ENCODE data around the gene OR10A3.
"Not testable (repeated sequence)": the region's sequence is repeated elsewhere in the genome, so short reads cannot be mapped to it uniquely, and the experiment has no call there.

OR10A3 gene, protein sequence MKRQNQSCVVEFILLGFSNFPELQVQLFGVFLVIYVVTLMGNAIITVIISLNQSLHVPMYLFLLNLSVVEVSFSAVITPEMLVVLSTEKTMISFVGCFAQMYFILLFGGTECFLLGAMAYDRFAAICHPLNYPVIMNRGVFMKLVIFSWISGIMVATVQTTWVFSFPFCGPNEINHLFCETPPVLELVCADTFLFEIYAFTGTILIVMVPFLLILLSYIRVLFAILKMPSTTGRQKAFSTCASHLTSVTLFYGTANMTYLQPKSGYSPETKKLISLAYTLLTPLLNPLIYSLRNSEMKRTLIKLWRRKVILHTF

DNA sequence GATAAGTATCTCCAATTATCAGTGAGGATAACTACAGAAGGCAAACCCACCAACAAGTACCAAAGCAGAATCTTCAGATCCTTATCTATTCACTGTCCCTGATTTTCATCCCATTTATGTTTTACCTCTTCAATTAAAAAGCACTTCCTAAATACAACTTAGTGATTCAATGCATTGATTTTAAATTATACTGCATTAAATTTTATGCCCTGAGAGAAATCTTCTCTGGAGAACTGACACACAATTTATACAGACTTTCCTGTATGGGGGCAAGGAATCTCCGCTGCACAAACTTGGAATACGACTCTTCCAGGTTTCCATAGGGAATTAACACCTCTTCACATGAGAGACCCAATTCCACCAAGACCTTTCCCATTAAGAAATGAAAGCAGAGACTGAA is at the start of gene OR10A3:
Gene OR10A3 (minus strand): TSS at position 101 of the 400 bp plus-strand sequence. CDS start 2,188 bp downstream, outside the sequence.
- no peak for DNase-seq

DNA sequence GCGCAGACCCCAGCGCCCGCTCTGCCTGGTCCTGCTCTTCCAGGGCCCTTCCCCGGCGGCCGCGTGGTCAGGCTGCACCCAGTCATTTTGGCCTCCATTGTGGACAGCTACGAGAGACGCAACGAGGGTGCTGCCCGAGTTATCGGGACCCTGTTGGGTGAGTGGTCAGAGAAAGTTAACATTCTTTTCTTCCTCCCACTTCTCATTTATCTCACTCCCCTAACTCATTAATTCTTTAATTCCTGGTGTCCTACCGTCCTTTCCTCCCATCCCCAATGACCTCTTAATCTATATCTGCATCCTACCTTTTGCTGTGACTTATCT is 46.0 kb upstream of the OR10A3 start:
- DNase-seq, result not testable (repeated sequence)

DNA sequence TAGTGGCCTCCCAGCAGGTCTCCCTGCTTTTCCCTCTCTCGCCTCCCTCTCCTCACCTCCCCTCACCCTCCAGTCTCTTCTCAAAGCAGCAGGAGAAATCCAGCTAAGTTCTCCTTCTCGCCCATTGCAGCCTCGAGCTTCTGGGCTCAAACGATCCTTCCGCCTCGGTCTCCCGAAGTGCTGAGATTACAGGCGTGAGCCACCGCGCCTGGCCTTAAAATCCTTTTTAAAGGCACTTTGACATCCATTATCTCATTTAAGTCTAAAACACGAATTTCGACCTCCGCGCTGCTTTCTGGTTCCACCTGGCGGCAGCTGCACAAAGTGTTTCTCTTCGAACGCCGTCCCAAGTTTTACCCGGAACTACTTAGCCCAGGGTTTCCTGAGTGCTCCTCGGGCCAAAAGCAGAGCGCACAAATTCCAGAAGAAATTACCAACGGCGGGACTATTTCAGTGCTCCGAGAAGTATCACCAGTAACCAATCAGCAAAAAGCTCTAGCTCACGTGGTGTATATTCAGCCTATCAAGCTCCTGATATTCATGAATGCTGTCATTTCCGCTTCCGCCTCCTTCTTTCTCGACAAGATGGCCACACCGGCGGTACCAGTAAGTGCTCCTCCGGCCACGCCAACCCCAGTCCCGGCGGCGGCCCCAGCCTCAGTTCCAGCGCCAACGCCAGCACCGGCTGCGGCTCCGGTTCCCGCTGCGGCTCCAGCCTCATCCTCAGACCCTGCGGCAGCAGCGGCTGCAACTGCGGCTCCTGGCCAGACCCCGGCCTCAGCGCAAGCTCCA is 45.5 kb upstream of the OR10A3 start, which contains the start of gene EIF3F:
Gene EIF3F (plus strand): TSS at position 570 of the 792 bp plus-strand sequence. CDS start 16 bp downstream, at position 586.
- DNase-seq, result peak; percentile 95

DNA sequence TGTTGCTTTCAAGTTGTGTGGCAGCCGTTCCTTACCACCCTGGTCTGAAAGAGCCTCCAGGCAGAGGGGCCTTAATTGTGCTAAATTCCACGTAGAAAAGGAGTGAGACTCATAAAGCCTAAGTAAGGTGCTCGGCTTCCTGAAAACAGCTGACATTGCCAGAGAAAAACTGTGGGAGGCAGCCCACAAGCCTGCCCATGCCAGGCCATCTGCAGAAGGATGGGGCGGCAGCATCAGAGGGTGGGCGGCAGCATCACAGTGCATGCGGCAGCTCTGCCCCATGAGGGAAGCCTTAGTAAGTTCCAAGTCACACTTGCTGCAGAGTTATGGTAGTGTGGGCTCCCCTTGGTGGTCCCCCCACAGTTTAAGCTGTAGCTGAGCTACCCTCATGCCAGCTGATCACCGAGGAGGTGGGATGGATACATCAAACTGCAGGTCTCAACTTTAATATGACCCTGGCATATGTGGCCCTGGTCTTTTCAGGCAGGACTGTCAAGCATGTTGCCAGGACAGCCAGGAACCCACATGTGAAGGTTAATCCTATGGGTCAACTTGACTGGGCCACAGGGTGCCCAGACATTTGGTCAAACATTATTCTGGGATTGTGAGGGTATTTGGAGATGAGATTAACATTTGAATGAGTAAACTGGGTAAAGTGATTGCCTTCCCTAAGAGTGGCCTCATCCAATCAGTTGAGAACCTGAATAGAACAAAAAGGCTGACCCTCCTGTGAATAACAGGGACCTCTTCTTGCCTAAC is 42.5 kb upstream of the OR10A3 start:
- DNase-seq, result no peak

DNA sequence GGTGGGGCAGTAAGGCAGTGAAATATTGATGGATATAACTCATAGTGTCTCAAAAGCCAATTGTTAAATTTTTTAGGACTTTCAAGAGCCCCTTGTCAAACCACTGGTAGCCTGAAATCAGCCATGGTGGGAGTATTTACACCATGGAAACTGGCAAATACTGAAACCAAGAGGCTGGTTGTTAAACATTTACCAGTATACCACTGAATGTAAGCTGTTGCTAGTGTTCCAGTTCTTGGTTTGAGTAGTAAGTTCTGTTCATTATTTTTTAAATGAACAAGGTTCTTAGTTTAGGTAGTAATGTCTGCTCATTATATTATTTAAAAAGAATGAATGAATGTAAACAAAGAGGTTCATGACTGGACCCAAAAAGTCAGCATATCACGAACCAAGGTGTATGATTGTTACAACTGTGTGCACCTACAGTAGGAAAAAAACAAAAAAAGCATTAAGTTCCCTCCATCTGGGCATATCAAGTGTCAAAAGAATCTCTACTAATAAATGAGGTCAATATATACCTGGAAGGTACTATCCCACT is 41.1 kb upstream of the OR10A3 start:
- DNase-seq, result no peak

DNA sequence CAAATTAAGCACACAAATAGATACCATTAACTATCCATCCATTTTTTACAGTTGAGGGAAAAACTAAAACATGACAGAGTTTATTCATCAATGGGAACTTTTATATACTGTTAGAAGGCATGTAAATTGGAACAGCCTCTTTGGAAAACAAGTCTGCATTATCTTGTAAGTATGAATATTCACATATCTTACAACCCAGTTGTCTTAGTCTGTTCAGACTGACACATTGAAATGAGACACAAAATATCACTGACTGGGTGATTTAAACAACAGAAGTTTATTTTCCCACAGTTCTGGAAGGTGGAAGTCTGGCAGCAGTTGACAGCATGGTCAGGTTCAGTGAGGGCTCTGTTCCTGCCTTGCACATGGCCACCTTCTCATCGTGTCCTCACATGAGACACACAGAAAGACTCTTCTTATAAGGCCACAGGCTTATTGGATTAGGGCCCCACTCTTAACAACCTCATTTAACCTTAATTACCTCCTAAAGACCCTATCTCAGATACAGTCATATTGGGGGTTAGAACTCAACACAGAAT is 40.2 kb upstream of the OR10A3 start:
- no peak for DNase-seq

DNA sequence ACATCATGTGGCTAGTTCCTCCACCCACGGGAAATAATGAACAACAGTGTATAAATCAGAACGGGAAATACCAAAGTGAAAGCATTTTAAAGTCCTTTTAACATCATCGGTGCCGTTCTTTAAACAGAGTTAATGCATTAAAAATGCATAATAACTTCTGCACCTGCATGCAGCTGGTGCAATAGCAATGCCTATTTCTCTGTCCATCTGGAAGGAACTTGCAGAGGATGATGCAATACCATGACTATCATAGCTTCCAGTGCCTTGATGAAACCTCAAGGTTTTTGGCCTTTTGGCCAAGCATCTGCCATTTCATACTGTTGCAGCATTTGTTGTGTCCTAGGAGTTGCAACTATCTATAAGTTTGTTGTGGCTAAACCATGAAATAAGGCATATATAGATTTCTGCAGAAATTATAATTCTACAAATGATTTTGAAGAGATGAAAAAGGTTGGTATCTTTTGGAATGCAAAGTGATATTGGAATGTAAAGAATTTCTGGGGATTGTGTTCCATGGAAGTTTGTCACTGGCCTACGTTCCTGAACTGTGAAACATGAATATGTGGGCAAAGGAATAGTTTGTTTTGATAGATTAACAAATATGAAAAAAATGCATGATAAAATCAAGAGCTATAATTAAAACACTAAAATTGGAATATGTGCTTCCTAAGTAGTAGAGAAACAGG is 35.9 kb upstream of the OR10A3 start:
- no peak for DNase-seq

DNA sequence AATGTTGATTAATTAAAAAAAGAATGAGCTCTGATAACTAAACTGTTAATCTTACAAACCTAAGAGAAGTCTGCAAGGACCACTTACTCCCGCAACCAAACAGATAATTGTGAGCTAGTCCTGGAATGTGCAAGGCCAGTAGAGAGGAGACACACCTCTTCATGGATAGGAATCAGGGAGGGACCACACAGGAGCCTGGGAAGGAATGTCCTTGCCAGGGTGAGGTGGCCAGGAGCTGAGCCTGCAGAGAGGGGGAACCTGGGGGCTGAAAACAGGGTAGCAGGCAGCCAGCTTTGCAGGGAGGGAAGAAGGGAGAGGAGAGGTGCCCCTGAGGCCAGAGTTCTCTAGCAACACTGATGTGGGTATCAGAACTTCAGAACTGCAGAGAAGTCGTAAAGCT is 33.2 kb upstream of the OR10A3 start:
- no peak for DNase-seq

DNA sequence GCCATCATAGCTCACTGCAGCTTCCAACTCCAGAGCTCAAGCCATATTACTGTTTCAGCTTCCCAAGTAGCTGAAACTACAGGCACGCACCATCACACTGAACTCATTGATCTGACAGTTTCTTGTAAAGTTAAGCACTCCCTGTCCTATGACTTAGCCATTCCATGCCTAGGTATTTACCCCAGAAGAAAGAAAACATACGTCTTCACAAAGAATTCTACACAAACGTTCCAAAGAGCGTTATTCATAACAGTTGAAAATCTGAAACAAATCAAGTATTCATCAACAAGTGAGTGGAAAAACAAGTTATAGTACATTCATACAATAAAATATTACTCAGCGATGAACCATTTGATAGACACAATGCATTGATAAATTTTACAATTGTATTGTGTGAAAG is 31.5 kb upstream of the OR10A3 start:
- DNase-seq, result no peak

DNA sequence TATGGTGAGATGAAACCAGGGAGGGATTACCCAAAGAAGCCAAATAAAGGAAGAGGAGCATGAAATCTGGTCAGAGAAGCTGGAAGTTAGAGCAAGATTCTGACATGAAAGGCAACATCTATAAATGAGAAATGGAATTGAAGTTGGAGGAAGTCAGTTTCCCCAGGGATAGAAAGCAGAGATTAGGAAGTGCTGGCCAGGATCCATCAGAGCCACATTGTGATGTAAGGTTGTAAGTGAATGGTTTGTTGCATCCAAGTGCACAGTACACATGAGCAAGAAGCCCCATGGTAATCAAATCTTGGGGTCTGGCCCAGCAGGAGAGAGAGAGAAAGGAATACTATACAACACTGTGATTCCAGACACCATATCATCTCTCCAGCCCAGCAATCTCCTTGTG is 30.3 kb upstream of the OR10A3 start:
- DNase-seq, result no peak

DNA sequence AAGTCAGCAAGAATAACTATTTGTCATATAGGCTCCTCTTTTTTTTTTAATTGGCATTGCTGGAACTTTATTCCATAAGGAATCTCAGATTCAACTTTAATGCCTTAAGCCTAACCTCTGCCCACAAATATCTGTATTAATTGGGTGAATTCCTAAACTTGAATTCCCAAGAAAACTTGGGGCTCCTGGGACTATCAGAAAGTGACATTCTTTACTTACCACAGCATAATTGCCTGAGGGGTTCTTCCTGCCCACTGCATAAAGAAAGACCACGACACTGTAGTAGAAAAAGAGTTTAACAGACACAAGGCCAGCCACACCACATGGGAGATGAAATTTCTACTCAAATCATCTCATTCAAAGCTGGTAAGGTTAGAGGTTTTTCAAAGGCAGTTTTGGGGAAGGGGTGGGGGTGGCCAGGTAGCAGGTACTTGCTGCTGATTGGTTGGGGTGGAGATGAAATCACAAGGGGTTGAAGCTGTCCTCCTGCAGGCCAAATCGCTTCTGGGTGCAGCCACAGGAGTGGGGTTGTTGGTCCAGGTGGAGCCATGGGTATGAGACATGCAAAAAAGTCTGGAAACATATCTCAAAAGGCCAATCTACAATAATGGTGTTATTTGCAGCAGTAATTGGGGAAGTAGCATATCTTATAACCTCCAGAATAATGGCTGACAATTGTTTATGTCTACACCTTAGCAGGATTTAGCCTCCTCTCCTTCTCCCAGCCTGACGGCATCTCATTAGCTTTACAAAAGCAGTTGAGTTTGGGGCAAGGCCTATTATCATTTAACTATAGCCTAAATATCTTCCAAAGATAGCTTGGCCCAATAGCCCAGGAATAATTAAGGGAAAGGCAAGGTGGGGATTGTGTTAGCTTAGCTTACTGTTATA is 28.5 kb upstream of the OR10A3 start:
- DNase-seq, result no peak

DNA sequence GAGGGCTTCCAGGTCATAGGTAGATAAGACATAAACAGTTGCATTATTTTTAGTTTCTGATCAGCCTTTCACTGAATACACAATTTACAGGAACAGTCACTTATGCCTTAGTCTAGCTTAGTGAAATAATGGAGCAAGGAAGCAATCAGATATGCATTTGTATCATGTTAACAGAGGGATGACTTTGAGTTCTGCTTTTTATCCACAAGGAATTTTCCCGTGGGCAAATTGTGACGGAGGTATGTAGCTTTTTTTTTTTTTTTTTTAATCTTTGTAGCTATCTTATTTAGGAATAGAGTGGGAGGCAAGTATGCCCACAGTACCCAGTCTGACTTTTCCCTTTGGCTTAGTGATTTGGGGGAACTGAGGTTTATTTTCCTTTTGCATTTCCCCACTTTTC is 27.2 kb upstream of the OR10A3 start:
- no peak for DNase-seq

DNA sequence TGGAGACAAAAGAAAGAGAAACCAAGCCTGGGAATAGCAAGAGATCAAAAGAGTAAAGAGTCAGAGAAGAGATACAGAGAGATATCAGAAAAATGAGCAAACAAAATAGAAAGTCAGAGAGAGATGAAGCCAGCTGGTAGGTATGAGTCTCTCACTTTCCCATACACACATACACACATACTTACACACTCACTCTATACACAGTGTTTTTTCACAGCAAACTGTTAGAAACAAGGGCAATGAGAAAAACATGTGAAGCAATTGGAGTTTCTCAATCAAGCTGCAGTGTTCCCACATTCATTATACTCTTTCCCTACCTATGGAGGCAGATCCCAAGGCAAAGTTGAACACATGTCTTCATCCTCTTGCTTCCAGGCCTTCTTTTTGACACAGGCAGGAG is 26.3 kb upstream of the OR10A3 start:
- no peak for DNase-seq

DNA sequence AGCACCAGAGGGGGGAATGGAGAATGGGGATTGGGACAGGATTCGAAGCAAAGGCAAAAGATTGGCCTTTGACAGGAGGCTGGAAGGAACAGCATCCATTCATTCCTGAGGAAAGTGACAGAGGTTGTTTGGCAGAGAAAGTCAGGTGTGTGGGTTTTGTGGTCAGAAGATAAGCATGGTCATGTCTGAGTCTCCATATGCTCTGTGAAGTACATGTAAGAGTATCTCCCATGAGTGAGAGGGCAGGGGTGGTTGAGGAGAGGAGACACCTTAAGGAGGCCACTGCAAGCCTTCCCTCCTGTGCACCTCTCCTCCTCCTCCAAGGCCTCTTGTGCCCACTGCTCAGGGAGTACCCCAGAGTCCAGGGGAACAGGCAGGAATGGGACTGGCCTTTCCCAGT is 25.6 kb upstream of the OR10A3 start:
- DNase-seq, result no peak

DNA sequence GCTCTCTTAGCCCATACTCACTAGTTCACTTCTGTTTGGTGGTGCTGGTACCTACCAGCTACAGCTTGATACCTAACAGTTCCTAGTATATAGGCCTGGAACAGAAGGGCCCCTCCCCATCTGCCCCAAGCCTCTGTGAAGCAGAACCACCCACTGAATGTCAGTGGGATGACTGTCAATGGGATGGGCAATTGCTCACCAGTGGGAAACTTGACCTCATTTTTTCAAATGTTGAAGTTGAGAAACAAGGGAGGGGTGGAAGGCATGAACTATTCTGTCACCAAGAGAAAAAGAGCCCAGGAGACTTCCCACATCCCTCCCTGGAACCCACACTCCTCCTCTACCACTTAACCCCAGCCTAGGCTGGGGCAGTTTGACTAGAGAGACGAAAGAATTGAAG is 23.9 kb upstream of the OR10A3 start, which contains the start of gene NLRP10:
Gene NLRP10 (minus strand): TSS at position 62 of the 400 bp plus-strand sequence. CDS start 1,952 bp downstream, outside the sequence.
- DNase-seq, result no peak

DNA sequence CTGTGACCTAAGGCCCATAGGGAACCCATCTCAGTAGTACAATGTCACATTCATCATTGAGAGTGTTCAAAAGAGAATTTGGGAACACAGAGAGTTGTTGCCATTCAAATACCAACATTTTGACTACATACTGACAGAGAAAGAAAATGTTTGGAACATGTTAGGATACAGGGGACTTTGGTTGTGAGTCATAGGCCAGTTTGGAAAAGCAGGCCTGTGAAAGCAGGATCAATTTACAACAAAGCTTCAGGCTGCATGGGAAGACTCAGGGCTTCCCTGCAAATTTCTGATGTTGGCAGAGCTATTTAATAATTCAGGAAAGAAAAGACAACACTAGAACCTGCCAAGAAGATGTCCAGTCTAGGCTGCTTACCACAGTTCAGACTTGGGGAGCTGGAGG is 23.4 kb upstream of the OR10A3 start:
- no peak for DNase-seq

DNA sequence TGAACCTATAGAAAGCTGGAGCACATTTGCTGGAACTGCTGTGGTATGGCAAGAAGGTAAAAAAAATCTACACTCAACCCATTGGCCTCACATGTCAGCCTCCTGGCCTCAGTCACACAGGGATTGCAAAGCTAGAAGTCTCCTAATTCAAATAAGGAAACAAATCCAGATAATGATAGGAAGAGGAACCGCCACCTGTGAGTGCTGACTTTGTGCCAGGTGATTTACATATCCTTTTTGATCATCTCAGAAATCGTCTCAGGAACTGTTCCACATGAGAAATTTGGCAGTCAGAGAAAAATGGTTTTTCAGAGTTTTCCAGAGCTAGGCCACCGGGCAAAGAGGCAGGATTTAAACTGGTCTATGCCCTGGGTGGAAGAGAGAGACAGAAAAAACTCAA is 22.8 kb upstream of the OR10A3 start:
- DNase-seq, result no peak

DNA sequence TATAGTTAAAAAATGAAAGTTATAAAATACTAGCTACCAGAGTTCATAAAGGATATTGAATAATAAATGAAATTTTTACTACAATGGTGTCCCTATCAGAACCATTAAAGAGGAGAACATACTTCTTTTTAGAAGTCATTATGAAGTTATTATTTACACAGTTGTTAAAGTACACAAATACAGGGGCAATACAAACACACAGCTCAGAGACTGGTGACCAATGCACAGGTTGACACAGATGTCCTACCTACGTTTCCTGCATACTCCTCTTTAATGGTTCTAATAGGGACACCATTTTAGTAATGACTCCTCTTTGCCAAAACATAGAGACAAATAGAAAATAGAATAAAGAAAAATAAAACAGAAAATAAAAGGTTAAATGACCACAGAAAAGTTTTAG is 13.7 kb upstream of the OR10A3 start:
- DNase-seq, result no peak

DNA sequence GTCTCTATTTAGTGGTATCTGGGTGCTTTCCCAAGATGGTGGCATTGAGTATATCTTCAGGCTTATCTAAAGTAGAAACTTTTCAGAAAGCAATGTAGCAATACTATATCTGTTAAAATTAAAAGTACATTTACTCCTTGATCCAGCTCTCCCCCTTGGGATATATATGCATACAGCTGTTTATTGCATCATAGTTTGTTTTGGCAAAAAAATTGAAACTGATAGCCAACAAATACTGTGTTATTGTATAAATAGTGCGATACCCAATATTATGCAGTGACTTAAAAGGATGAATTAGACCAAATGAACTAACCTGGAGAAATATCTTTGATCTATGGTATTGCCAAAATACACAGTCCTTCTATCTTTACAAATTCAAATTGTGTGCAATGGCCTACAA is 8.4 kb upstream of the OR10A3 start:
- no peak for DNase-seq

DNA sequence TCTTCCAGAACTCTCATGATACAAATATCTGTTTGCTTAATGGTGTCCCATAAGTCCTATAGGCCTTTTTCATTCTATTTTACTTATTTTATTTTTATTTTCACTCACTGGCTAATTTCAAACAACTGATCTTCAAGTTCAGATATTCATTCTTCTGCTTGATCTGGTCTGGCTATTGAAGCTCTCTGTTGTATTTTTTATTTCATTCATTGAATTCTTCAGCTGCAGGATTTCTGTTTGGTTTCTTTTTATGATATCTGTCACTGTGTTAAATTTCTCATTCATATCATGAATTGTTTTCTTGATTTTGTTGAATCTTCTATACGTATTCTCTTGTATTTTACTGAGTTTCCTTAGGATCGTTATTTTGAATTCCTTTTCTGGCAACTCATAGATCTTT is 2.6 kb upstream of the OR10A3 start:
- no peak for DNase-seq

DNA sequence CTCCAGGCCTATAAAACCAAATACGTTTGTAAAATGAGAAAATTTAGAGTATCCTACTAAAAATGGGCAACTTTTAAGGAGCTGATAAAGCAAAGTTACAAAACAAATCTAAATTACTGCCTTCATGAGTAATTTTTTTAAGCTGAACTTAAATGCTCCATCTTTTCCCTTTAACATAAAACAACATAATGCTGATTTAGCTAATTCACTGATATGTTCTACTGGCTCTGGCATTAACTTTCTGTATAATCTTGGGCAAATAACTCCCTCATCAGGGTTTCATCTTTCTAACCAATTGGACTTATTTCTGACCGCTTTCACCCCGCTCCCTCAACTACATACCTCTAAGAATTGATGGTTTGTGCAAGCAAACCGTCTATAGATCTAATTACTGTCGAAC is 362 bp downstream of the OR10A3 start:
- DNase-seq, result no peak
